HL-60 (cell line): ENCODE data around the gene IGFALS.
A peak's percentile ranks its signal among the peaks of the same experiment; 100 is the strongest.

ENCODE experiments used
- DNase-seq, 2 experiments: peaks; one replicate each; pipeline ENCODE4 v3.0.0-alpha.2; 2010 to 2020; ENCODE audit warnings: low read depth in 1 of 2, low spot score in 1 of 2
- H3K27ac ChIP-seq: fragments of 250-450 bp; sonication (Bioruptor Pico); replicated peaks from 2 replicates; pipeline ENCODE4 v1.5.1; 2020; ENCODE audit warnings: mild to moderate bottlenecking, moderate library complexity
- H3K27me3 ChIP-seq: fragments of 250-450 bp; sonication (Bioruptor Pico); 2 replicates; pipeline ENCODE4 v1.5.1; 2021; ENCODE audit warnings: mild to moderate bottlenecking, moderate library complexity; ENCODE audit not compliant: insufficient read depth, poor library complexity, severe bottlenecking
- H3K4me3 ChIP-seq: replicated peaks from 2 replicates; pipeline ENCODE4 v1.5.1; 2011; ENCODE audit warnings: mild to moderate bottlenecking, control low read depth, low read length; ENCODE audit not compliant: insufficient read depth
- CTCF ChIP-seq: IDR thresholded peaks from one replicate; pipeline ENCODE4 v1.5.1; 2011; ENCODE audit warnings: low read length, control low read depth, inconsistent platforms; ENCODE audit not compliant: insufficient read depth
- GABPA ChIP-seq: IDR thresholded peaks from 2 replicates; pipeline ENCODE4 v1.6.1; 2012; ENCODE audit warnings: low read depth
- POLR2AphosphoS5 ChIP-seq: IDR thresholded peaks from 2 replicates; pipeline ENCODE4 v1.6.1; 2012; ENCODE audit warnings: low read depth
- REST ChIP-seq: IDR thresholded peaks from 2 replicates; pipeline ENCODE4 v1.6.1; 2012; ENCODE audit warnings: low read depth; ENCODE audit not compliant: insufficient replicate concordance
- SPI1 ChIP-seq: IDR thresholded peaks from 2 replicates; pipeline ENCODE4 v1.6.1; 2012; ENCODE audit warnings: low read depth, mild to moderate bottlenecking, borderline replicate concordance

Gene IGFALS

GRCh38 chr16:1769402-1770300 lies 23.9 kb downstream of the IGFALS start:
- peak; percentile 19; the same call in 1 of the 2 replicates for TF ChIP-seq POLR2AphosphoS5
- no peak for TF ChIP-seq REST
- no peak overlapping the region for H3K4me3 ChIP-seq
- no peaks in the 10 kb centered on the region for H3K27me3 ChIP-seq
- no peak for DNase-seq
- H3K27ac ChIP-seq: no peak overlapping the region

GRCh38 chr16:1768767-1769401 lies 24.6 kb downstream of the IGFALS start:
- no peak for DNase-seq
- peak; percentile 3; the same call in 1 of the 2 replicates for TF ChIP-seq POLR2AphosphoS5
- no peak for TF ChIP-seq GABPA
- no peak for TF ChIP-seq SPI1
- Histone ChIP-seq H3K27me3 (no peaks in the 10 kb centered on the region), H3K4me3 (no peak overlapping the region), H3K27ac (no peak overlapping the region)

GRCh38 chr16:1768061-1768766 lies 25.3 kb downstream of the IGFALS start:
- Histone ChIP-seq H3K4me3 (no peak overlapping the region), H3K27ac (no peak overlapping the region), H3K27me3 (no peaks in the 10 kb centered on the region)
- TF ChIP-seq CTCF: no peak
- 0 out of 2 replicates have a peak, but pooled peaks have one; percentile 10 for TF ChIP-seq POLR2AphosphoS5
- no peak for DNase-seq

- Histone ChIP-seq H3K27ac (no peak overlapping the region), H3K4me3 (no peak overlapping the region), H3K27me3 (no peaks in the 10 kb centered on the region)
- no peak for DNase-seq
- TF ChIP-seq SPI1 (no peak), POLR2AphosphoS5 (peak; percentile 21; the same call in 1 of the 2 replicates)
Measured at GRCh38 chr16:1767116-1767994, 26.1 kb downstream of the IGFALS start.

GRCh38 chr16:1766701-1767100 lies 26.8 kb downstream of the IGFALS start:
- TF ChIP-seq REST (no peak), GABPA (no peak), CTCF (no peak), POLR2AphosphoS5 (no peak), SPI1 (no peak)
- H3K27ac ChIP-seq: no peak overlapping the region
- DNase-seq: no peak

More at GRCh38 chr16:1766701-1767100, 26.8 kb downstream of the IGFALS start:
- Histone ChIP-seq H3K27me3 (no peaks in the 10 kb centered on the region), H3K4me3 (no peak overlapping the region)
